GM21717 (cell line): ENCODE data around the gene M6PR.

ENCODE experiments used
- ATAC-seq: cut with Tn5 transposase; IDR thresholded peaks from one replicate; pipeline ENCODE4 v1.9.1; 2021; ENCODE audit warnings: mild to moderate bottlenecking, moderate library complexity; ENCODE audit not compliant: unreplicated experiment

M6PR gene

GRCh38 chr12:8949342-8950220, at the start of gene M6PR:
Gene M6PR (minus strand): TSS chr12:8949645. CDS start chr12:8946404, 3,241 bp downstream.
- ATAC-seq: peak; percentile 86

- ATAC-seq: peak; percentile 96
Measured at GRCh38 chr12:8996682-8997405, 47.4 kb upstream of the M6PR start.

GRCh38 chr12:8995021-8995775, 45.8 kb upstream of the M6PR start:
- ATAC-seq: no peak

GRCh38 chr12:8993827-8994226, 44.4 kb upstream of the M6PR start:
- ATAC-seq: no peak

- ATAC-seq: no peak
Measured at GRCh38 chr12:8991371-8992345, 42.2 kb upstream of the M6PR start.

GRCh38 chr12:8989413-8989812, 40.0 kb upstream of the M6PR start, which contains the start of gene KLRG1:
Gene KLRG1 (plus strand): TSS chr12:8989546. CDS start chr12:8989636, 90 bp downstream.
- ATAC-seq: no peak

GRCh38 chr12:8987685-8988084, 38.2 kb upstream of the M6PR start:
- no peak for ATAC-seq

DNA sequence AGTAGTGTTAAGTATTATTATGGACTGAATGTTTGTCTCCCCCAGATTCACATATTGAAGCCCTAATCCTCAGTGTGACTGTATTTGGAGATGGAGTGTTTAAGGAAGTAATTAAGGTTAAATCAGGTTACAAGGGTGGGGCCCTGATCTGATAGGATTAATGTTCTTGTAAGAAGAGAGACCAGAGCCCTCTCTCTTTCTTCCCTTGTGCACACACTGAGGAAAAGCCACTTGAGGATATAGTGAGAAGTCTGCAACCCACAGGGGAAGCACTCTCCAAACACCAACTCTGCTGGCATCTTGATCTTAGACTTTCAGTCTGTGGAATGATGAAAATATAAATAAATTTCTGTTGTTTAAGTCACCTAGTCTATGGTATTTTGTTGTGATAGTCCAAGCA, 37.7 kb upstream of the M6PR start:
- ATAC-seq: no peak

GRCh38 chr12:8985213-8985754, 35.8 kb upstream of the M6PR start:
- ATAC-seq: no peak

DNA sequence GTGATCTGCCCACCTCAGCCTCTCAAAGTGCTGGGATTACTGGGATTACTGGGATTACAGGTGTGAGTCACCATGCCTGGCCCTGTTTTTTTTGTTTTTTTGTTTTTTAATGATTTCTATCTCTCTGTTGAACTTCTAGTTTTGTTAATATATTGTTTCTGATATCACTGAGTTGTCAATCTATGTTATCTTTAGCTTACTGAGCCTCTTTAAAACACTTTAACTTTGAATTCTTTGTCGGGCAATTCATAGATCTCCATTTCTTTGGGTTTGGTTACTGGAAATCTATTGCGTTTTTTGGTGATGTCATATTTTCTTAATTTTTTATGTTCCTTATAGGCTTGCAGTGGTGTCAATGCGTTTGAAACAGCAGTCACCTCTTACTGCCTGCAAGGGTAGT, 30.7 kb upstream of the M6PR start:
- ATAC-seq: no peak

GRCh38 chr12:8970432-8970831, 21.0 kb upstream of the M6PR start:
- ATAC-seq: no peak

DNA sequence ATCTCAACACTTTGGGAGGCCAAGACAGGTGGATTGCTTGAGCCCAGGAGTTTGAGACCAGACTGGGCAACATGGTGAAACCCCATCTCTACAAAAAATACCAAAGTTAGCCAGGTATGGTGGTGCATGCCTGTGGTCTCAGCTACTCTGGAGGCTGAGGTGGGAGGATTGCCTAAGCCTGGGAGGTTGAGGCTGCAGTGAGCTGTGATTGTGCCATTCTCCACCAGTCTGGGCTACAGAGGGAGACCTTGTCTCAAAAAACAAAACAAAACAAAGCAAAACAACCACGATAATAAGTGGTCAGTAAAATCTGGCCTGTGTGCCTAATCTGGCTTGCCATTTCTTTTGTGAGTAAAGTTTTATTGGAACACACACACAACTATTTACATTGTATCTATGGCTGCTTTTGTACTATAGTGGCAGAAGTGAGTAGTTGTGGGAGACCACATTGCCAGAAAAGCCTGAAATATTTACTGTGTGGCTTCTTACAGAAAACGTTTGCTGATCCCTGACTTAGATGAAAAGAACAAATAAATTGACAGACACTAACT, 20.5 kb upstream of the M6PR start:
- ATAC-seq: no peak

GRCh38 chr12:8968761-8969160, 19.3 kb upstream of the M6PR start:
- no peak for ATAC-seq

- ATAC-seq: no peak
Measured at GRCh38 chr12:8960176-8960575, 10.7 kb upstream of the M6PR start.

DNA sequence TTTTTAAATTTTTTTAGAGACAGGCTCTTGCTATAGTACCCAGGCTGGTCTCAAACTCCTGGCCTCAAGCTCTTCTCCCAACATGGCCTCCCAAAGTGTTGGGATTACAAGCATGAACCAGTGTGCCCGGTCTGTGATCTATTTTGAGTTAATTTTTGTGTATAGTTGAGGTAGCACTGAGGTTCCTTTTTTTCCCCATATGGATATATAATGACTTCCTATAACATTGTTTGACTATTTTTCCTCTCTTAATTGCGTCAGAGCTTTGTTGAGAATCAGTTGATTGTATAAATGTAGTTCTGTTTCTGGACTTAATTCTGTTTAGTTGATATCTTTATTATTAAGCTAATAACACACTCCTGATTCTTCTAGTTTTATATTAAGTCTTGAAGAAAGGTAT, 8.6 kb upstream of the M6PR start:
- ATAC-seq: no peak

GRCh38 chr12:8957561-8957960, 8.1 kb upstream of the M6PR start:
- no peak for ATAC-seq

- ATAC-seq: no peak
Measured at GRCh38 chr12:8956772-8957171, 7.3 kb upstream of the M6PR start.

GRCh38 chr12:8956073-8956472, 6.6 kb upstream of the M6PR start:
- ATAC-seq: no peak

GRCh38 chr12:8953773-8954402, 4.4 kb upstream of the M6PR start:
- ATAC-seq: no peak
